SK-N-MC (cell line): Measurements from ENCODE around the gene SUN3.

Experiments
- DNase-seq: peaks from one replicate; pipeline ENCODE4 v3.0.0-alpha.2; 2011; ENCODE audit warnings: low read depth, low spot score
- H3K27ac ChIP-seq: fragments of 200-600 bp; sonication (generic); 2 replicates; pipeline ENCODE4 v1.5.1; 2016; ENCODE audit warnings: mixed run types
- H3K36me3 ChIP-seq: fragments of 200-600 bp; sonication (generic); 2 replicates; pipeline ENCODE4 v1.6.1; 2017; ENCODE audit warnings: antibody characterized with exemption, low read length, mixed read lengths; ENCODE audit not compliant: insufficient read depth
- H3K4me3 ChIP-seq: fragments of 200-600 bp; sonication (generic); 2 replicates; pipeline ENCODE4 v1.5.1; 2016
- H3K9ac ChIP-seq: fragments of 200-600 bp; sonication (generic); 2 replicates; pipeline ENCODE4 v1.8.0; 2017; ENCODE audit warnings: mixed run types, mixed read lengths; ENCODE audit not compliant: insufficient read length
- H3K9me3 ChIP-seq: fragments of 200-600 bp; sonication (generic); 2 replicates; pipeline ENCODE4 v1.6.1; 2017; ENCODE audit warnings: low read depth, mild to moderate bottlenecking, antibody characterized with exemption, low read length, moderate library complexity, mixed read lengths
- EZH2 ChIP-seq: fragments of 200-600 bp; sonication (generic); IDR thresholded peaks from one replicate; pipeline ENCODE4 v1.6.1; 2017; ENCODE audit warnings: antibody characterized with exemption
- FOXP2 ChIP-seq: optimal IDR thresholded peaks from 2 replicates; pipeline ENCODE3; 2011; ENCODE audit warnings: mild to moderate bottlenecking, moderate library complexity; ENCODE audit not compliant: insufficient read depth; ENCODE audit errors: extremely low read length, control extremely low read depth
- POLR2AphosphoS5 ChIP-seq: IDR thresholded peaks from 2 replicates; pipeline ENCODE4 v1.6.1; 2012; ENCODE audit warnings: mild to moderate bottlenecking, low read depth, low read length, borderline replicate concordance

The SUN3 gene

DNA sequence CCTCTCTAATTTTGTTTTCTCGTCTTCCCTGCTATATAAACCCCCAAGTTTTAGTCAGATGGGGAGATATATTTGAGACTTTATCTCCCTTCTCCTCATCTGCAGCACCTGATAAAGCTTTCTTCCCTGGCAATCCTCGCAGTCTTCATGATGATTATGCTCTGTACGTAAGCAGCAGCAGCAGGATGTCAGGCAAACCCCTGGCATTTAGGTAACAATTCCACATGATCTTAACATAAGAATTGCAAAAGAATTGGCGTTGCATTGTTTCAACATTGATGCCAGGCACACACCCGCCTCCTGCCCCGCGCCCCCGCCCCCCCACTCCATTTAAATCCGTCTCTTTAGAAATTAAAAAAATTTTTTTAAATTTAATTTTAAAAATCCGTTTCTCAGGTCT is 86.8 kb downstream of the SUN3 start:
- Histone ChIP-seq H3K27ac (no peak overlapping the region), H3K9ac (no peak overlapping the region), H3K9me3 (no peaks in the 10 kb centered on the region), H3K36me3 (no peaks in the 10 kb centered on the region), H3K4me3 (no peak overlapping the region)
- no peak for DNase-seq
- TF ChIP-seq POLR2AphosphoS5 (no peak), FOXP2 (no peak), EZH2 (no peak)

- no peak for DNase-seq
These were observed 87.6 kb downstream of the SUN3 start for GRCh38 chr7:47941136-47941844.

DNA sequence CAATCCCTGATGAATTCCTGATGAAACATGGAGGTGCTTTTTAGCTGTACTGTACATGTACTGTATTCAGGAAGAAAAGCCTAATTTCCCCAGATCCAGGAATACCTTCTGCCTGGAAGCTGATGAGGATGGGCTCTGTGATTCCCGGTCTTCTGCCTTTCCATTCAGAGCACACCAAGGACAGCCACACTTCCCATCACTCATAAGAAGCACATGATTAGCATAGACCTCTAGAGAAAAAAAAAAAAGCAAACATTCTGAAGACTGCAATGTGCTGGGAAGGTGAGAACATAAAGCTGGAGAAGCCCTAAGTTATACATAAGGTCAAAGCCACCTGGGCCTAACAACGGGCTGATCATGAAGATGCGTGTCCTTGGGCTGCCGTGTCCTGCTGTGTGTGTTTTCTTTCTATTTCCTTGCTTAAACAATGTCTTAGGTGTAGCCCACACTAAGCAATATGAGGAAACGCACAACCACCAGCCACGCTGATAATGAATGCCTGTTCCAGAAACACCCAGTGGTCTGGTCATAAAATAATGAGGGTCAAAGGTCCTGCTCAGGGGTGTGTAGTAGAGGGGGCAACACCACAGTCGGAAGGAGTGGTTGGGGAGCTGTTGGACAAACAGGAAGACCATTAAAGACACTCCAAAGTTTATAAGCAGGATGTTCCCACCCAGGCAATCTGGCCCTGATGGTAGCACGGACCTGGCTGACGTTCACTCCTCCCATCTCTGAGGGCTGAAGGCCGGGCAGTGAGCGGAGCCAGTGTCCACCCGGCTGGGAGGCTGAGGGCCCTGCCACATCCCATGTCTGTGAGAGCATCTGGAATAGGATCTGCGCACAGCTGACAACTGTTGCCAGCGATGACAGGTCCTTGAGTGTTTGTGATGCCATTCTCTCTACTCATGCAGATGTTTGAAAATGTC is 88.6 kb downstream of the SUN3 start:
- Histone ChIP-seq H3K4me3 (no peak overlapping the region), H3K27ac (no peak overlapping the region), H3K9me3 (no peaks in the 10 kb centered on the region), H3K9ac (no peak overlapping the region), H3K36me3 (no peaks in the 10 kb centered on the region)
- DNase-seq: no peak
- TF ChIP-seq POLR2AphosphoS5 (no peak), EZH2 (no peak), FOXP2 (no peak)

More at GRCh38 chr7:47941136-47941844, 87.6 kb downstream of the SUN3 start:
- H3K9me3 ChIP-seq: no peaks in the 10 kb centered on the region
- H3K4me3 ChIP-seq: no peak overlapping the region
- TF ChIP-seq EZH2 (no peak), FOXP2 (no peak), POLR2AphosphoS5 (no peak)
- no peaks in the 10 kb centered on the region for H3K36me3 ChIP-seq
- no peak overlapping the region for H3K9ac ChIP-seq
- no peak overlapping the region for H3K27ac ChIP-seq

GRCh38 chr7:47939425-47940036 is 89.4 kb downstream of the SUN3 start:
- Histone ChIP-seq H3K9me3 (no peaks in the 10 kb centered on the region), H3K4me3 (no peak overlapping the region), H3K27ac (no peak overlapping the region), H3K9ac (no peak overlapping the region), H3K36me3 (no peaks in the 10 kb centered on the region)
- DNase-seq: no peak
- TF ChIP-seq EZH2: no peak
- TF ChIP-seq POLR2AphosphoS5: no peak
- no peak for TF ChIP-seq FOXP2

GRCh38 chr7:47938574-47939165 is 90.2 kb downstream of the SUN3 start:
- TF ChIP-seq FOXP2 (no peak), EZH2 (no peak), POLR2AphosphoS5 (no peak)
- no peak for DNase-seq
- no peak overlapping the region for H3K9ac ChIP-seq

DNA sequence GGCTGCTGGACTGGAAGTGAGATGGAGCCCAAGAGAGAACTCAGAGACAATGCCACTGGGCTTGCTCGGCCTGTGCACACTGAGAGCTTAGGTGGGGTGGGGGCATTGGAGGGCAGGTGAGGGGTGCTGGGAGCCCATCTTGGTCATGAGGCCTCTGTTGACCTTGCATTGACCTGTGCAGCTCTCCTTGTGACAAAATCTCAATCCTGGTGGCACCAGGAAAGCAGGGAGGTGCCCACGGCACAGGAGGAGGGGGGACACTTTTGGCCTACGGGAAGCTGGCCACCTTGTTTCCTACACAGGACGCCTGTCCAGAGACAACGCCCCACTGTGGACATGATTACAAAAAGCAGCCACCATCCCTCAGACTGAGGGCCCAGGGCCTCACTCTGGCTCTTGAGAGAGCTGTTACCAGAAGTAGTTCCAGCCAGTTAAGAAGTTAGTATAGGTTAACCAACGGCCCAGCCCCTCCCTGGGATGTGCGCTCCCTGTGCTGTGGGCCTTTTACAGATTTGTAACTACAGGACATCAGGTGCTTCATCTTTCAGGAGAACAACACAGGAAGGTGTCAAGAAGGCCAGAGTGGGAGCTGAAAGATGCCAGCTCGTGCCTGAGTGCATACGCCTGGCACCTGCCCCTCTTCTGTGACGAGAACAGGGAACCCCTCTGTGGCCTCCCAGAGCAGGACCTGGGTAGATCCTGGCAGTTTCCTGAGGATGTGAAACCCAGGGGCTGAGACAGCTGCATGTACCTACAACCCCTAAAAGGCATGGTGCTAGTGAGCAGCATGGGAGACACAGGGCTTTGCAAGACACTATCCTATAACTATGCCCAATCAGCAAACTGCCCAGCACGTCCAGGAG is 91.0 kb downstream of the SUN3 start:
- no peak overlapping the region for H3K4me3 ChIP-seq
- no peak overlapping the region for H3K27ac ChIP-seq
- no peak for DNase-seq
- H3K9ac ChIP-seq: no peak overlapping the region
- H3K36me3 ChIP-seq: no peaks in the 10 kb centered on the region
- H3K9me3 ChIP-seq: no peaks in the 10 kb centered on the region
- TF ChIP-seq EZH2 (no peak), FOXP2 (no peak), POLR2AphosphoS5 (no peak)

More at GRCh38 chr7:47938574-47939165, 90.2 kb downstream of the SUN3 start:
- H3K9me3 ChIP-seq: no peaks in the 10 kb centered on the region
- H3K36me3 ChIP-seq: no peaks in the 10 kb centered on the region
- no peak overlapping the region for H3K4me3 ChIP-seq
- no peak overlapping the region for H3K27ac ChIP-seq
